ENCODE data around the gene STRBP. TPM values are rescaled to one million over a fixed set of nuclear protein-coding genes. Genes with fewer than 3 reads are reported as not detected.
A peak's percentile ranks its signal among the peaks of the same experiment; 100 is the strongest.

Gene STRBP
- total RNA-seq, 4 donors from 2014 or later, result 20.8 to 49.9 (median 37.4) TPM

DNA sequence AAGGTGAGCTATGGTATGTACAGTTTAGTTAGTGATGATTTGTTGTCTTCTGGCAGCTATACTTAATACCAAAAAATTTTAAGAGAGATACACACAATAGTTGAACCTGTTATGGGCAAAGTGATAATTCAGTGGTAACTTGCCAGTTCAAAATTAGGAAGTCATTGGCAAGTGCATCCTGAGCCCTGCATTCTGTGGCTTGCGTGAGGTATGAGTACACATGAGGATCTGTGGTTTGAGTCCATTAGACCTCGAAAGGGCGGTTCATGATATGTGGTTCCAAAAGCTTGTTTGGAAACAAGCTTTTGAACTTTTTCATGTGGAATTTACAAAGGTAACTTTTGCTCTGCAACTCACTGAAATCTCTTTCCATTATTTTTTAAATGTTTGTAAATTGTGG is 187.9 kb downstream of the STRBP start:
- Histone ChIP-seq H3K9me3 (no peaks in the 10 kb centered on the region), H3K36me3 (peaks cover 0 to 58% (median 0%) of the 10 kb centered on the region in 3 donors), H3K27me3 (no peaks in the 10 kb centered on the region), H3K4me3 (no peak overlapping the region), H3K4me1 (no peaks in the 10 kb centered on the region), H3K27ac (no peak overlapping the region)
- DNase-seq, result no peak
- TF ChIP-seq, protein P1, sequence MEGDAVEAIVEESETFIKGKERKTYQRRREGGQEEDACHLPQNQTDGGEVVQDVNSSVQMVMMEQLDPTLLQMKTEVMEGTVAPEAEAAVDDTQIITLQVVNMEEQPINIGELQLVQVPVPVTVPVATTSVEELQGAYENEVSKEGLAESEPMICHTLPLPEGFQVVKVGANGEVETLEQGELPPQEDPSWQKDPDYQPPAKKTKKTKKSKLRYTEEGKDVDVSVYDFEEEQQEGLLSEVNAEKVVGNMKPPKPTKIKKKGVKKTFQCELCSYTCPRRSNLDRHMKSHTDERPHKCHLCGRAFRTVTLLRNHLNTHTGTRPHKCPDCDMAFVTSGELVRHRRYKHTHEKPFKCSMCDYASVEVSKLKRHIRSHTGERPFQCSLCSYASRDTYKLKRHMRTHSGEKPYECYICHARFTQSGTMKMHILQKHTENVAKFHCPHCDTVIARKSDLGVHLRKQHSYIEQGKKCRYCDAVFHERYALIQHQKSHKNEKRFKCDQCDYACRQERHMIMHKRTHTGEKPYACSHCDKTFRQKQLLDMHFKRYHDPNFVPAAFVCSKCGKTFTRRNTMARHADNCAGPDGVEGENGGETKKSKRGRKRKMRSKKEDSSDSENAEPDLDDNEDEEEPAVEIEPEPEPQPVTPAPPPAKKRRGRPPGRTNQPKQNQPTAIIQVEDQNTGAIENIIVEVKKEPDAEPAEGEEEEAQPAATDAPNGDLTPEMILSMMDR (IDR thresholded peaks at IDR 0.05), result no peak
- TF ChIP-seq POLR2A (IDR thresholded peaks at IDR 0.05), result no peak

DNA sequence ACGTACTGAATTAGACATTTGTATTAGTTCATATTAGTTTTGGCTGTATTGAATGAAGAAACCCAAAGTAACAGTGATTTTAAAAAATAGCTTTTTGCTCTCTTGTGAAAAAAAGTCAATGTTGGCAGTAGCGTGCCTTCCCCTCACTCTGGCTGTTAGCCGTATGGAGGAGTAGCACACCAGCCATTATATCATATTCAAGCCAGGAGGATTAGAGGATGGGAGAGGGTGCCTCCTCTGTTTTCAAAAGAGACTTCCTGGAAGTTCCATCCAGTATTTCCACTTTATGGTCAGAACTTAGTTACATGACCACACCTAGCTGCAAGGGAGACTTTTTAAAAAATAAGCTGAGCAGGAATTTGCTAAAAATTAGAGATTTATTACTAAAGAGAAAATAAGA is 193.8 kb downstream of the STRBP start:
- H3K9me3 ChIP-seq, result no peaks in the 10 kb centered on the region
- H3K36me3 ChIP-seq, result peaks cover 0 to 30% (median 0%) of the 10 kb centered on the region in 3 donors
- H3K4me1 ChIP-seq, result no peaks in the 10 kb centered on the region
- H3K4me3 ChIP-seq, result no peak overlapping the region
- no peak overlapping the region for H3K27ac ChIP-seq
- no peaks in the 10 kb centered on the region for H3K27me3 ChIP-seq
- no peak for DNase-seq
- TF ChIP-seq, protein P1 (IDR thresholded peaks at IDR 0.05), result no peak
- TF ChIP-seq POLR2A (IDR thresholded peaks at IDR 0.05), result no peak

DNA sequence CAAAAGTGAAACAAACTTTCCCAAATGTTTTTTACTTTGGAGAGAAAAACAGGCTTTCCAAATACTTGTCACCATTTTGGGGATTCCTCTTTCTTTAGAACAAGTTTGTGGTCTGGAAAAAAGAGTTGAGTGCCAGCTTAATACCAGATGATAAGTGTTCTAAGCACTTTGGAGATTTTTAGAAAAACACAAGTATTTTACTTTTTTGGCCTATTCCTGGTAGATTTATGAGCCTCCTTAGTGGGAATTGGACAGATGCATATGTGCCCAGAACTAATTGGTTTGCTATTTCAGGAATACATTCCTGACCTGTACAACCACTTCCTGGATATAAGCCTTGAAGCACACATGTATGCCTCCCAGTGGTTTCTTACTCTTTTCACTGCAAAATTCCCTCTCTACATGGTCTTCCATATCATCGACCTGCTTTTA is 194.4 kb downstream of the STRBP start:
- Histone ChIP-seq H3K27ac (peak overlapping the region in 1 of 4 donors; percentile 27), H3K27me3 (no peaks in the 10 kb centered on the region), H3K4me1 (no peaks in the 10 kb centered on the region), H3K36me3 (peaks cover 0 to 27% (median 0%) of the 10 kb centered on the region in 3 donors), H3K9me3 (no peaks in the 10 kb centered on the region), H3K4me3 (no peak overlapping the region)
- no peak for TF ChIP-seq POLR2A (IDR thresholded peaks at IDR 0.05)
- no peak for DNase-seq

DNA sequence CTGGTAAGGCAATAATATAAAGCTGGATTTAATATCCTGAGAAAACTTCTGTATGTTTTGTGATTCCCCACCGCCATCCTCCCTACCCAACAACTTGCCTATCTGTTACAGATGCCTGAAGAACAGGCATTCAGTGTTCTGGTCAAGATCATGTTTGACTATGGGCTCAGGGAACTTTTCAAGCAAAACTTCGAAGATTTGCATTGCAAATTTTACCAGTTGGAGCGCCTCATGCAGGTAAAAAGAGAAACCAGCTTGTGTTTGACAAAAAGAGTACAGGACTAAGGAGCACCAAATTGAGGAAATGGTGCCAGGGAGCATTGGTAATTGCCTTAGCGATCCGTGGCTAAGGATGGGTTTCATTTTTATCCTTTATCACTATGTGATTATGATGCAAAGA is 194.9 kb downstream of the STRBP start:
- no peaks in the 10 kb centered on the region for H3K9me3 ChIP-seq

DNA sequence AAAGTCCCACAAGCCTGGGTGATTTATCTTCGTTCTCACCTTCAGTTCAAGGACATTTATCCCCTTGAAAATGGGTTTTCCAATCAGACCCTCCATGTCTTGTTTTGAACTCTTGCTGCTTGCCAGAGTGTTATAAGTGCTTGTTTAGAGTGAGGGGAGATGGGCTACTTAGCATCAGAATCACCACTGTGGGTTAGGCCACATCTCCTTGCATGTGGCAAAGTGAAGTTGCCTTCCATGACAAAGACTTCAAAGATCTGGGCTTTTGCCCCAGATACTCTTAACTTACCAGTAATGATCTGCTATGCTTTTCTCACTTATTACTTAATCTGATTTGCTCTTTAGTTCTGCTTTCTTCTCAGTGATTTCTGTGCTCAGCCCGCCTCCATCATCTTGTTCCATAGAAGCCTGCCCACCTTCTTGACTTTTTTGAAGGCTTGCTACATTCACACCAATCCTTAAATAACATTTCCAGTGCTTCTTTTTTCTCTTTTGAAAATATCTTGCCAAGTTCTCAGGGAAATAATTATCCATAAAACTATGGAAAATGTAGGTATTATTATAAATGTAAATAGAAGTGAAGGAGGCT is 195.9 kb downstream of the STRBP start:
- Histone ChIP-seq H3K27ac (no peak overlapping the region), H3K4me3 (no peak overlapping the region), H3K36me3 (peaks cover 0 to 32% (median 0%) of the 10 kb centered on the region in 3 donors), H3K27me3 (no peaks in the 10 kb centered on the region), H3K4me1 (no peaks in the 10 kb centered on the region), H3K9me3 (no peaks in the 10 kb centered on the region)
- DNase-seq, result no peak
- TF ChIP-seq POLR2A (IDR thresholded peaks at IDR 0.05), result no peak
- TF ChIP-seq, protein P1 (IDR thresholded peaks at IDR 0.05), result no peak

More for the DNA sequence above, 194.9 kb downstream of the STRBP start:
- H3K36me3 ChIP-seq, result peaks cover 0 to 27% (median 0%) of the 10 kb centered on the region in 3 donors
- TF ChIP-seq, protein P1 (IDR thresholded peaks at IDR 0.05), result no peak
- TF ChIP-seq POLR2A (IDR thresholded peaks at IDR 0.05), result no peak
- DNase-seq, result no peak
- peak overlapping the region in 2 of 4 donors; percentile 4 to 27 for H3K27ac ChIP-seq
- no peaks in the 10 kb centered on the region for H3K27me3 ChIP-seq
- H3K4me3 ChIP-seq, result no peak overlapping the region
- no peaks in the 10 kb centered on the region for H3K4me1 ChIP-seq

Other genes starting within 250 kb of the STRBP start
- 1 to 10 TPM in 3 of 4 donors, not detected in 1; 1.9 to 2.5 (median 1.9) TPM for gene GPR21, start 234.9 kb downstream of the STRBP start, total RNA-seq
- under 1 TPM in 3 of 4 donors, not detected in 1; 0.27 to 0.85 (median 0.83) TPM for gene CRB2, start 87.6 kb upstream of the STRBP start, total RNA-seq